Stomach smooth muscle (tissue), 2 donors: ENCODE results near the gene CD46.
A peak's percentile ranks its signal among the peaks of the same experiment; 100 is the strongest.

Source experiments
- H3K27ac ChIP-seq: one replicate; pipeline ENCODE4 v1.7.0; 2013; ENCODE audit warnings: mild to moderate bottlenecking, low read length, inconsistent platforms
- H3K27me3 ChIP-seq, 2 donors: one replicate each; pipeline ENCODE4 v1.7.0; 2013; ENCODE audit warnings: low read length in 2 of 2; ENCODE audit not compliant: insufficient read depth in 2 of 2, control insufficient read depth in 1 of 2
- H3K36me3 ChIP-seq, 2 donors: one replicate each; pipeline ENCODE4 v1.7.0; 2013; ENCODE audit warnings: low read length in 2 of 2; ENCODE audit not compliant: control insufficient read depth in 2 of 2, insufficient read depth in 2 of 2
- H3K4me1 ChIP-seq: one replicate; pipeline ENCODE4 v1.7.0; 2013; ENCODE audit warnings: low read length; ENCODE audit not compliant: control insufficient read depth, insufficient read depth
- H3K4me3 ChIP-seq, 2 donors: one replicate each; pipeline ENCODE4 v1.7.0; 2013; ENCODE audit warnings: low read length in 2 of 2
- H3K9ac ChIP-seq, 2 donors: one replicate each; pipeline ENCODE4 v1.7.0; 2013; ENCODE audit warnings: low read length in 2 of 2, mild to moderate bottlenecking in 1 of 2
- H3K9me3 ChIP-seq, 2 donors: one replicate each; pipeline ENCODE4 v1.7.0; 2013; ENCODE audit warnings: low read length in 2 of 2; ENCODE audit not compliant: control insufficient read depth in 2 of 2
- donor health status: healthy.
- donor health status: Pancreatic carcinoma.

CD46 gene

GRCh38 chr1:207807690-207808321 lies 56.0 kb downstream of the CD46 start:
- Histone ChIP-seq H3K36me3 (peaks cover 79 to 87% of the 10 kb centered on the region in 2 donors), H3K9ac (no peak overlapping the region), H3K9me3 (no peaks in the 10 kb centered on the region), H3K27me3 (no peaks in the 10 kb centered on the region), H3K27ac (peak overlapping the region; percentile 67), H3K4me1 (peaks cover 75% of the 10 kb centered on the region), H3K4me3 (peak overlapping the region in 1 of 2 donors; percentile 8)

- Histone ChIP-seq H3K4me1 (peaks cover 80% of the 10 kb centered on the region), H3K9ac (no peak overlapping the region)
Observed at GRCh38 chr1:207808322-207808705, 56.5 kb downstream of the CD46 start.

GRCh38 chr1:207808911-207809555 lies 57.2 kb downstream of the CD46 start:
- H3K36me3 ChIP-seq = peaks cover 78 to 86% of the 10 kb centered on the region in 2 donors
- no peak overlapping the region for H3K9ac ChIP-seq
- no peak overlapping the region for H3K4me3 ChIP-seq
- H3K4me1 ChIP-seq = peaks cover 87% of the 10 kb centered on the region
- H3K9me3 ChIP-seq = no peaks in the 10 kb centered on the region
- no peaks in the 10 kb centered on the region for H3K27me3 ChIP-seq
- H3K27ac ChIP-seq = peak overlapping the region; percentile 67

More at GRCh38 chr1:207808322-207808705, 56.5 kb downstream of the CD46 start:
- peak overlapping the region; percentile 67 for H3K27ac ChIP-seq
- H3K9me3 ChIP-seq = no peaks in the 10 kb centered on the region
- peaks cover 79 to 88% of the 10 kb centered on the region in 2 donors for H3K36me3 ChIP-seq
- no peaks in the 10 kb centered on the region for H3K27me3 ChIP-seq
- peak overlapping the region in 1 of 2 donors; percentile 8 for H3K4me3 ChIP-seq

GRCh38 chr1:207810173-207810572 lies 58.3 kb downstream of the CD46 start:
- Histone ChIP-seq H3K27me3 (no peaks in the 10 kb centered on the region), H3K4me1 (peaks cover 94% of the 10 kb centered on the region), H3K9me3 (no peaks in the 10 kb centered on the region), H3K27ac (peak overlapping the region; percentile 31), H3K9ac (no peak overlapping the region), H3K36me3 (peaks cover 79 to 86% of the 10 kb centered on the region in 2 donors), H3K4me3 (peak overlapping the region in 1 of 2 donors; percentile 22)

GRCh38 chr1:207810606-207811295 lies 58.9 kb downstream of the CD46 start:
- Histone ChIP-seq H3K4me1 (peaks cover 98% of the 10 kb centered on the region), H3K9me3 (no peaks in the 10 kb centered on the region), H3K27me3 (no peaks in the 10 kb centered on the region), H3K27ac (peak overlapping the region; percentile 31), H3K36me3 (peaks cover 79 to 87% of the 10 kb centered on the region in 2 donors), H3K4me3 (peak overlapping the region in 1 of 2 donors; percentile 22), H3K9ac (peak overlapping the region in 1 of 2 donors; percentile 4)

GRCh38 chr1:207811319-207811718 lies 59.5 kb downstream of the CD46 start:
- H3K9me3 ChIP-seq = no peaks in the 10 kb centered on the region
- peaks cover 98% of the 10 kb centered on the region for H3K4me1 ChIP-seq
- no peak overlapping the region for H3K9ac ChIP-seq
- H3K4me3 ChIP-seq = no peak overlapping the region
- H3K36me3 ChIP-seq = peaks cover 79 to 87% of the 10 kb centered on the region in 2 donors
- H3K27ac ChIP-seq = no peak overlapping the region
- H3K27me3 ChIP-seq = no peaks in the 10 kb centered on the region

- Histone ChIP-seq H3K27ac (peak overlapping the region; percentile 81), H3K9ac (peak overlapping the region; percentile 34 to 64), H3K4me3 (peak overlapping the region; percentile 23 to 69), H3K27me3 (no peaks in the 10 kb centered on the region), H3K9me3 (no peaks in the 10 kb centered on the region), H3K4me1 (peaks cover 98% of the 10 kb centered on the region), H3K36me3 (peaks cover 79 to 87% of the 10 kb centered on the region in 2 donors)
Observed at GRCh38 chr1:207811920-207812720, 60.3 kb downstream of the CD46 start.

GRCh38 chr1:207812778-207813511 lies 61.1 kb downstream of the CD46 start:
- Histone ChIP-seq H3K36me3 (peaks cover 81 to 82% of the 10 kb centered on the region in 2 donors), H3K27me3 (no peaks in the 10 kb centered on the region), H3K9me3 (no peaks in the 10 kb centered on the region), H3K27ac (peak overlapping the region; percentile 81), H3K4me3 (peak overlapping the region in 1 of 2 donors; percentile 69), H3K4me1 (peaks cover 98% of the 10 kb centered on the region), H3K9ac (peak overlapping the region in 1 of 2 donors; percentile 34)

- Histone ChIP-seq H3K9me3 (no peaks in the 10 kb centered on the region), H3K27me3 (no peaks in the 10 kb centered on the region), H3K4me1 (peaks cover 96% of the 10 kb centered on the region), H3K27ac (peak overlapping the region; percentile 81), H3K9ac (peak overlapping the region; percentile 21 to 26), H3K4me3 (peak overlapping the region; percentile 39 to 63), H3K36me3 (peaks cover 78 to 79% of the 10 kb centered on the region in 2 donors)
Observed at GRCh38 chr1:207813512-207813881, 61.6 kb downstream of the CD46 start.

- Histone ChIP-seq H3K27me3 (no peaks in the 10 kb centered on the region), H3K9me3 (no peaks in the 10 kb centered on the region), H3K36me3 (peaks cover 78 to 80% of the 10 kb centered on the region in 2 donors), H3K4me1 (peaks cover 96% of the 10 kb centered on the region), H3K27ac (peak overlapping the region; percentile 81), H3K9ac (peak overlapping the region; percentile 26 to 36), H3K4me3 (peak overlapping the region; percentile 39 to 63)
Observed at GRCh38 chr1:207813946-207814345, 62.1 kb downstream of the CD46 start.
